ENCODE results near the gene PRKACG.

PRKACG gene

DNA sequence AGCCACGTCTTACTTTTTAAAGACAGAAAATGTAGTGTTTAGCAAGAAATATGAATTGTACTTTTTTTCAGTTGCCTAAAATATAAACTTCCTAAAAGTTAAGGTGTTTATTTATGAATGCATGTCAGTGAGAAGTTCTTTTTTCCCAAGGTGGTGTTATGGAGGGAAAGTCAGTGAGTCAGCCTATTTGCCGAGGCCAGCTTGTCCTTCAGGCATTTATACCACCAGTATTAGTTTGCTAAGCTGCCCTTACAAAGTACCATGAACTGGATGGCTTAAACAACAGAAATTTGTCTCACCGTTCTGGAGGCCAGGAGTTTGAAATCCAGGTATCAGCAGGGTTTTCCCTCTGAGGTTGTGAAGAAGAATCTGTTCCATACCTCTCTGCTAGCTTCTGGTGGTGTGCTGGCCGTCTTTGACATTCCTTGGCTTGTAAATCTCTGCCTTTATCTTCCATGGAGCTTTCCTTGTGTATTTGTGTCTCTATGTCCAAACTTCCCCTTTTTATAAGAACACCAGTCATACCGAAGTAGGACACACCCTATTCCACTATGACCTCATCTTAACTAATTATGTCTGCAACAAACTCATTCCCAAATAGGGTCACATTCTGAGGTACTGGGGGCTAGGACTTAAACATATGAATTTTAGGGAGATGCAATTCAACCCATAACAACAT, 38.4 kb downstream of the PRKACG start:
- H3K27ac ChIP-seq (ENCODE audit: low read depth, low read length) = no peak overlapping the region
- H3K36me3 ChIP-seq (ENCODE audit: control insufficient read depth in 1 of 2, insufficient read depth in 2 of 2, low read length in 2 of 2) = peaks cover 6 to 8% of the 10 kb centered on the region in 2 donors

DNA sequence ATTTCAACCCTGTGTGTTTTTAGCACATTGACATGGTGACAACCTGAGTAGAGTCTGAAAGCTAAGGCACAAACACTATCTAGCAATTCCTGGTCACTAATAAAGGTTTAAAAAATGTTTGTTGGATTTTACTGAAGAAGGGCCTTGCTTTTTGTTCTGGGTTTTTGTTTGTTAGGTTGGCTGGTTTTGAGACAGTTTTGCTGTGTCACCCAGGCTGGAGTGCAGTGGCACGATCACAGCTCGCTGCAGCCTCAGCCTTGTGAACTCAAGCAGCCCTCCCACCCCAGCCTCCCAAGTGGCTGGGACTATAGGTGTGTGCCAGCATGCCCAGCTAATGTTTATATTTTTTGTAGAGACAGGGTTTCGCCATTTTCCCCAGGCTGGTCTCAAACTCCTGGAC, 39.0 kb downstream of the PRKACG start:
- Histone ChIP-seq H3K27ac (ENCODE audit: low read depth, low read length) (no peak overlapping the region), H3K4me1 (ENCODE audit: control insufficient read depth in 1 of 2, insufficient read depth in 2 of 2, low read length in 2 of 2) (peaks cover 4 to 15% of the 10 kb centered on the region in 2 donors), H3K9me3 (ENCODE audit: control insufficient read depth in 1 of 2, low read length in 2 of 2) (no peaks in the 10 kb centered on the region), H3K9ac (ENCODE audit: low read depth in 1 of 2, low read length in 2 of 2) (no peak overlapping the region), H3K27me3 (ENCODE audit: control insufficient read depth in 1 of 2, insufficient read depth in 2 of 2, low read length in 2 of 2) (no peaks in the 10 kb centered on the region), H3K36me3 (ENCODE audit: control insufficient read depth in 1 of 2, insufficient read depth in 2 of 2, low read length in 2 of 2) (peaks cover 2 to 6% of the 10 kb centered on the region in 2 donors), H3K4me3 (ENCODE audit: low read depth in 1 of 2, low read length in 2 of 2) (no peak overlapping the region)

More for the DNA sequence above, 38.4 kb downstream of the PRKACG start:
- H3K4me1 ChIP-seq (ENCODE audit: control insufficient read depth in 1 of 2, insufficient read depth in 2 of 2, low read length in 2 of 2) = peaks cover 3 to 12% of the 10 kb centered on the region in 2 donors
- no peak overlapping the region for H3K9ac ChIP-seq (ENCODE audit: low read depth in 1 of 2, low read length in 2 of 2)
- H3K9me3 ChIP-seq (ENCODE audit: control insufficient read depth in 1 of 2, low read length in 2 of 2) = no peaks in the 10 kb centered on the region
- H3K27me3 ChIP-seq (ENCODE audit: control insufficient read depth in 1 of 2, insufficient read depth in 2 of 2, low read length in 2 of 2) = no peaks in the 10 kb centered on the region
- peak overlapping the region in 1 of 2 donors; percentile 30 for H3K4me3 ChIP-seq (ENCODE audit: low read depth in 1 of 2, low read length in 2 of 2)

DNA sequence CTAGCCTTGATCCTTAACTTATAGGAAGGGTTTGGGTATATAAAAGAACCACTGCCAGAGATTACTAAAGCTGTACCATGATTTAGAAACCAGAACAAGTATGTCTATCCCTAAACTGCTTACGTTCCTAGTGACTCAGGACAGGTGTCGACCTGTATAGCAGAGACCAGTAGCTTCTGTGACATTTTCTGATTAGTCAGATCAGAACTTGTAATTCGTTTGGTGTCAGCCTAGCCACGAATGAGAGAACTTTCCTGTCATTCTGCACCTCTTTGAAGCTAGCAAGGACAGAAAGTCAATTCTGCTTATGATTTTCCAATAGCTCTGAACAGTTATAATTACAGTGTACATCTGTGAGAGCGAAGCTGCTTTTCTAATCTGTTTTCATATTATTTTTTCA, 39.5 kb downstream of the PRKACG start:
- Histone ChIP-seq H3K9me3 (ENCODE audit: control insufficient read depth in 1 of 2, low read length in 2 of 2) (no peaks in the 10 kb centered on the region), H3K4me3 (ENCODE audit: low read depth in 1 of 2, low read length in 2 of 2) (peak overlapping the region in 1 of 2 donors; percentile 14), H3K4me1 (ENCODE audit: control insufficient read depth in 1 of 2, insufficient read depth in 2 of 2, low read length in 2 of 2) (peaks cover 4 to 15% of the 10 kb centered on the region in 2 donors), H3K9ac (ENCODE audit: low read depth in 1 of 2, low read length in 2 of 2) (no peak overlapping the region), H3K27ac (ENCODE audit: low read depth, low read length) (no peak overlapping the region), H3K36me3 (ENCODE audit: control insufficient read depth in 1 of 2, insufficient read depth in 2 of 2, low read length in 2 of 2) (peaks cover 0 to 6% of the 10 kb centered on the region in 2 donors), H3K27me3 (ENCODE audit: control insufficient read depth in 1 of 2, insufficient read depth in 2 of 2, low read length in 2 of 2) (no peaks in the 10 kb centered on the region)

DNA sequence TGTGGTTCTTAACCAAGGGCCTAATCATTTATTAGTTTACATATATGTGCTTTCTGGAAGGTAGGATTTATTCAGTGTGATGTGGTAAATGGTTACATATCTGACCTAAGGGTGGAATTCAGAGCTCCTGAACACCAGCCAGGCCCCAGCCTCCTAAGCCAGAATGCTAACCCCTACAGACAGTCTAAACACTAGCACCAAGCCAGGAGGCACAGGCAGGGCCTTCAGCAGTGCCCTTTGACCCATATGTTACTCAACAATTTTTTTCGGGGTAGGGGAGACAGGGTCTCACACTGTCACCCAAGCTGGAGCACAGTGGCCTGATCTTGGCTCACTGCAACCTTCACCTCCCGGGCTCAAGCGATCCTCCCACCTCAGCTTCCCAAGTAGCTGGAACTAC, 40.3 kb downstream of the PRKACG start:
- Histone ChIP-seq H3K9ac (ENCODE audit: low read depth in 1 of 2, low read length in 2 of 2) (no peak overlapping the region), H3K4me3 (ENCODE audit: low read depth in 1 of 2, low read length in 2 of 2) (no peak overlapping the region)

DNA sequence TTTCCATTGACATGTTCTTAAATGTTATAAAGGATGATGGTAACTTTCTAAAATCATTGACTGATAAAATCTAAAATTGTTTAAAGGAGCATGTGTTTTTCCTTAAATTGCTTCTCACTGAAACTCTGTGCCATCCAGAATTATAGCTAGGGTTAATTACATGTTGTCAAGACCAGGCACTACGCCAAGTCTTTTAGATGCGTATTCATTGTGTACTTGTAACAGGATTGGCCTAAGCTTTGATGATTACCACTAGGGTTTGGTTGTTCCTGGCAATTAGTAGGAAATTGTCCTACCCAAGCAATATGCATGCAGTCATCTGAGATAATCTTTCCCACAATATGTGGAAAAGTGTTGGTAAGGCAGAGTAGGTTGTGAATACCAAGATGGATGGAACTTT, 43.8 kb downstream of the PRKACG start:
- Histone ChIP-seq H3K36me3 (ENCODE audit: control insufficient read depth in 1 of 2, insufficient read depth in 2 of 2, low read length in 2 of 2) (no peaks in the 10 kb centered on the region), H3K9me3 (ENCODE audit: control insufficient read depth in 1 of 2, low read length in 2 of 2) (no peaks in the 10 kb centered on the region), H3K9ac (ENCODE audit: low read depth in 1 of 2, low read length in 2 of 2) (no peak overlapping the region), H3K27ac (ENCODE audit: low read depth, low read length) (no peak overlapping the region), H3K4me1 (ENCODE audit: control insufficient read depth in 1 of 2, insufficient read depth in 2 of 2, low read length in 2 of 2) (peaks cover 4 to 21% of the 10 kb centered on the region in 2 donors), H3K27me3 (ENCODE audit: control insufficient read depth in 1 of 2, insufficient read depth in 2 of 2, low read length in 2 of 2) (no peaks in the 10 kb centered on the region), H3K4me3 (ENCODE audit: low read depth in 1 of 2, low read length in 2 of 2) (no peak overlapping the region)

More for the DNA sequence above, 40.3 kb downstream of the PRKACG start:
- H3K36me3 ChIP-seq (ENCODE audit: control insufficient read depth in 1 of 2, insufficient read depth in 2 of 2, low read length in 2 of 2) = peaks cover 0 to 6% of the 10 kb centered on the region in 2 donors
- H3K4me1 ChIP-seq (ENCODE audit: control insufficient read depth in 1 of 2, insufficient read depth in 2 of 2, low read length in 2 of 2) = peaks cover 4 to 13% of the 10 kb centered on the region in 2 donors
- H3K9me3 ChIP-seq (ENCODE audit: control insufficient read depth in 1 of 2, low read length in 2 of 2) = no peaks in the 10 kb centered on the region
- H3K27me3 ChIP-seq (ENCODE audit: control insufficient read depth in 1 of 2, insufficient read depth in 2 of 2, low read length in 2 of 2) = no peaks in the 10 kb centered on the region
- no peak overlapping the region for H3K27ac ChIP-seq (ENCODE audit: low read depth, low read length)

DNA sequence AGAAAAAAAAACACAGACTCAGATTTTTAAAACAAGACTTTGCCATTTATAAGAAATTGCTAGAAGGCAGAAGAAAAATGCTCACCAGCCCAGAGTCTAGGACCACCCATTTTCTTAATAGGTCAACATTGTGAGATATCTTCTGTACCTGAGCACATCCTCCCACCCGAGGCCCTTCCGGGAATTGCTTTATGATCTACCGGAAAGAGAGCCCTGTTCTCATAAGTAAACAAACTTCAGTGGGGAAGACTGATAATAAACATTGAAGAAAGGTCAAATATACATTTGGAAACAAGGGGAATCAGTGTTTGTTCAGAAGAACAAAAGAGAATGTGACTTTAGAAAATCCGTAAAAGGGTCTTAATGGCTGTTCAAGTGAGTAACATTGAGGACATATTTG, 44.4 kb downstream of the PRKACG start:
- H3K36me3 ChIP-seq (ENCODE audit: control insufficient read depth in 1 of 2, insufficient read depth in 2 of 2, low read length in 2 of 2) = no peaks in the 10 kb centered on the region
- no peaks in the 10 kb centered on the region for H3K27me3 ChIP-seq (ENCODE audit: control insufficient read depth in 1 of 2, insufficient read depth in 2 of 2, low read length in 2 of 2)
- H3K9me3 ChIP-seq (ENCODE audit: control insufficient read depth in 1 of 2, low read length in 2 of 2) = no peaks in the 10 kb centered on the region
- peak overlapping the region in 1 of 2 donors; percentile 28 for H3K4me3 ChIP-seq (ENCODE audit: low read depth in 1 of 2, low read length in 2 of 2)
- peaks cover 8 to 27% of the 10 kb centered on the region in 2 donors for H3K4me1 ChIP-seq (ENCODE audit: control insufficient read depth in 1 of 2, insufficient read depth in 2 of 2, low read length in 2 of 2)
- H3K27ac ChIP-seq (ENCODE audit: low read depth, low read length) = no peak overlapping the region
- H3K9ac ChIP-seq (ENCODE audit: low read depth in 1 of 2, low read length in 2 of 2) = no peak overlapping the region

DNA sequence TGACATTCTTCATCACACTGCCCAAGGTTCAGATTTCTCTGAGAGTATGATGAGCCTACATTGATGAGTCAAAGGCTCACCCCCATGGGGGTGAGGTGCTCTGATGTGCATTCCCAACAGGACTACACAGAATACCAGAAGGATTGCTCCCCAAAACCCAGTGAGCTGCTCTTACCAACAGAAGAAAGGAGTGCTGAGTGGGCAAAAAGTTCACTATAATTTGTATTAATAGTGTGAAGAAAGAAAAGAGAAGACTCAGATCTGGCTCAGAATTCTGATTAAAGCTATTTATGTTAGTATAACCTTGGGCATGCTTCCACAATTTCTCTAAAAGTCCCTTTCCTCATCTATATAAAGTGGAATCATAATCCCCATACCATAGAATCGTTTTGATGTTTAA, 46.1 kb downstream of the PRKACG start:
- Histone ChIP-seq H3K27me3 (ENCODE audit: control insufficient read depth in 1 of 2, insufficient read depth in 2 of 2, low read length in 2 of 2) (no peaks in the 10 kb centered on the region), H3K4me3 (ENCODE audit: low read depth in 1 of 2, low read length in 2 of 2) (no peak overlapping the region), H3K36me3 (ENCODE audit: control insufficient read depth in 1 of 2, insufficient read depth in 2 of 2, low read length in 2 of 2) (no peaks in the 10 kb centered on the region)

DNA sequence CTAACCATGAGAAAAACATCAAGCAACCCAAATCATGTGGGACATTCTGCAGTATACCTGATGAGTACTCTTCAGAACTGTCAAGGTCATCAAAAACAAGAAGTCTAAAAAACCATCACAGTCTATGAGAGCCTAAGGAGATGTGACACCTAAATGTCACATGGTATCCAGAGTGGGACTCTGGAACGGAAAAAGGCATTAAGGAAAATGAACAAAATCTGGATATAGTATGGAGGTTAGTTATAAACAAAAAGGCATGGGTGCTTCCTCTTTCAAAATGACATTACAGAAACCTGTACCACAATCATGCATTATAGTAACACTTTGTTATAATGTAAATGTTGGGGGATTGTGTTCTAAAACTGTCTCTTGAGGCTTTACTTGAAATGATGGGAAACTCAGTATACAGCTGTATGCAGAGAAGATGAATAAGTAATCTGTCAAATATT, 47.4 kb downstream of the PRKACG start:
- no peak overlapping the region for H3K9ac ChIP-seq (ENCODE audit: low read depth in 1 of 2, low read length in 2 of 2)
- H3K27ac ChIP-seq (ENCODE audit: low read depth, low read length) = no peak overlapping the region
- H3K27me3 ChIP-seq (ENCODE audit: control insufficient read depth in 1 of 2, insufficient read depth in 2 of 2, low read length in 2 of 2) = no peaks in the 10 kb centered on the region
- no peaks in the 10 kb centered on the region for H3K36me3 ChIP-seq (ENCODE audit: control insufficient read depth in 1 of 2, insufficient read depth in 2 of 2, low read length in 2 of 2)
- H3K4me3 ChIP-seq (ENCODE audit: low read depth in 1 of 2, low read length in 2 of 2) = no peak overlapping the region
- peaks cover 23 to 55% of the 10 kb centered on the region in 2 donors for H3K4me1 ChIP-seq (ENCODE audit: control insufficient read depth in 1 of 2, insufficient read depth in 2 of 2, low read length in 2 of 2)
- no peaks in the 10 kb centered on the region for H3K9me3 ChIP-seq (ENCODE audit: control insufficient read depth in 1 of 2, low read length in 2 of 2)

More for the DNA sequence above, 46.1 kb downstream of the PRKACG start:
- H3K4me1 ChIP-seq (ENCODE audit: control insufficient read depth in 1 of 2, insufficient read depth in 2 of 2, low read length in 2 of 2) = peaks cover 23 to 44% of the 10 kb centered on the region in 2 donors
- H3K9ac ChIP-seq (ENCODE audit: low read depth in 1 of 2, low read length in 2 of 2) = no peak overlapping the region
- no peak overlapping the region for H3K27ac ChIP-seq (ENCODE audit: low read depth, low read length)
- no peaks in the 10 kb centered on the region for H3K9me3 ChIP-seq (ENCODE audit: control insufficient read depth in 1 of 2, low read length in 2 of 2)

DNA sequence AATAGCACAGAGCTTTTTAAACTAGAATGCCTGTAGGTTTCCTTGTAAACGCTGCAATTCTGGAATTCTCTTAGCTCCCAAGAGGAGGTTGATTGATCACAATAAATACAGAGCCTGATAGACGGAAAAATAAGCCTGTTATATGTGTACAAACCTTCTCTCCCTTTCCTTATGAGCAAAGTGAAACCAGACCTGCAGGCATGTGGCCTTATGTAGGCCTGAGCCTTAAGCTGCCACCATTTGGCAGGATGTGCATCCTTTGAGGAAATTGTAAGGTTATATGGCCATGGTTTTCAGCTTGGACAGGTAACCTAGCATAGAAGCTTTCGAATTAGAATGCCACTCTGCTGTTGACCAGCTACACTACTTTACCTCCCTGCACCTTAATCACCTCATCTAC, 49.1 kb downstream of the PRKACG start:
- Histone ChIP-seq H3K4me1 (ENCODE audit: control insufficient read depth in 1 of 2, insufficient read depth in 2 of 2, low read length in 2 of 2) (peaks cover 19 to 50% of the 10 kb centered on the region in 2 donors), H3K9me3 (ENCODE audit: control insufficient read depth in 1 of 2, low read length in 2 of 2) (no peaks in the 10 kb centered on the region), H3K27ac (ENCODE audit: low read depth, low read length) (no peak overlapping the region), H3K4me3 (ENCODE audit: low read depth in 1 of 2, low read length in 2 of 2) (no peak overlapping the region), H3K27me3 (ENCODE audit: control insufficient read depth in 1 of 2, insufficient read depth in 2 of 2, low read length in 2 of 2) (no peaks in the 10 kb centered on the region), H3K9ac (ENCODE audit: low read depth in 1 of 2, low read length in 2 of 2) (no peak overlapping the region), H3K36me3 (ENCODE audit: control insufficient read depth in 1 of 2, insufficient read depth in 2 of 2, low read length in 2 of 2) (no peaks in the 10 kb centered on the region)

DNA sequence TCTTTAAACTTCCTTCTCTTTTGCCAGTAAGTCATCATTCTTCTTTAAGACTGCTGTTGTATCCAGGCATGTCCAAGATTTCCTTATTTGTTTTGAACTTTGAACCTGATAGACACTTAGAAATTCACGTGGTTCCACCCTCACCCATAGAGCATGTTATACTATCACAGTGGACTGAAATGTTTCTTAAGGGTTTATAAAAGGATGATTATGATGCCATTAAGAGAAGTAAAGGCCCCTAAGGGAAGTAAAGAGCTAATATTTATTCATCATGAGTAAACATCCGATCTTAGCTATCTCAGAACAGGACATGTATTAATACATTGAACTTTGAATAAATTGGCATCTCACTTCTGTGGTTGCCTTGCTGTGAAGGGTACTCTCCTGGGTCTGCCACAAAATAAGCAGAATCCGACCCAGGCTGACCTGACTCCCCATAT, 49.8 kb downstream of the PRKACG start:
- Histone ChIP-seq H3K36me3 (ENCODE audit: control insufficient read depth in 1 of 2, insufficient read depth in 2 of 2, low read length in 2 of 2) (no peaks in the 10 kb centered on the region), H3K27ac (ENCODE audit: low read depth, low read length) (no peak overlapping the region), H3K9me3 (ENCODE audit: control insufficient read depth in 1 of 2, low read length in 2 of 2) (no peaks in the 10 kb centered on the region), H3K4me3 (ENCODE audit: low read depth in 1 of 2, low read length in 2 of 2) (no peak overlapping the region), H3K4me1 (ENCODE audit: control insufficient read depth in 1 of 2, insufficient read depth in 2 of 2, low read length in 2 of 2) (peaks cover 19 to 46% of the 10 kb centered on the region in 2 donors), H3K27me3 (ENCODE audit: control insufficient read depth in 1 of 2, insufficient read depth in 2 of 2, low read length in 2 of 2) (no peaks in the 10 kb centered on the region), H3K9ac (ENCODE audit: low read depth in 1 of 2, low read length in 2 of 2) (no peak overlapping the region)
